ENCODE results near the gene NGFR.

Gene NGFR

DNA sequence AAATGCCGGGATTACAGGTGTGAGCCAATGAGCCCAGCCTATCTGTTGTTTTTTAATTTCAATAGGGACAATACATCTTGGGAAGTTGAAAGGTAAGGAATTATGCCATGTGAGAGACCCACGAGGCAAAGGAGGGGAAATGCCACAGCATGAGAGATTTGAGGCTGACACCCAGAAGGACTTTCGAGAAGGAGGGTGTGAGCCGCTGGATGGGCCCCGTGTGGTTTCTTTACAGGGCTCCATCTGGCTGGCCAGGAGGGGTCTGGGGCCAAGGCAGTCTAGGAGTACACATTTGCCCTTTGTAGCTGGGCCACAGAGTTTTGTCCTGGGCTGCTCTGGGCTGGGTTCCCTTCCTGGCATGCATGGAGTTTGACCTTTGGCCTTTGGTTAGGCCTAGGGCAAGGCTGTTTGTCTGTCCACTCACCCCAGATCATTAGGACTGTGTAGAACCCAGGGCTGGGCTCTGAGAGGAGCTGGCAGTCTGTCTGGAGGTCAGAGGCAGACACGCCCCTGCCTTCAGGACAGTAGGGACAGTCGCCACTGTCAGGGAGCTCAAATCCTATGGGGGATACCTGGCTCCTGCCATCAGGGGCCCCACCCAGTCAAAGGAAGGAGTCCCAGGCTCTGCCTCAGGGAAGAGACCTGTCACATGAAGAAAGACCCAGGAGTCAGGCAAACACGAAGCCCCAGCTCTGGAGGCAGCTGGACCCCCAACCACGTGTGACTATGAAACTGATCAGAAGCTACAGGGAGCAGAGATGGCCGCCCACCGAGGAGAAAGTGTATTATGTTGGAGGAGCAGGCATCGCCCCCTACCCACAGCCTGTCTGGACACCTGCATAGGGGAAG is 56.4 kb downstream of the NGFR start:
- Histone ChIP-seq H3K4me3 (ENCODE audit: low read depth, low read length) (no peak overlapping the region), H3K36me3 (replicated peaks) (no peaks in the 10 kb centered on the region), H3K27me3 (replicated peaks) (peaks cover 9% of the 10 kb centered on the region), H3K27ac (no peak overlapping the region)
- TF ChIP-seq CTCF (IDR thresholded peaks at IDR 0.05; ENCODE audit: low read depth, low read length, missing control alignments), result no peak
- in situ Hi-C loops (cut with HindIII; ENCODE audit: low pct_ligation_motif_present, low sequenced_read_pairs), result no loop called here
- DNase-seq, result no peak

GRCh38 chr17:49552070-49552751 is 57.1 kb downstream of the NGFR start:
- TF ChIP-seq CTCF (IDR thresholded peaks at IDR 0.05; ENCODE audit: low read depth, low read length, missing control alignments), result no peak
- Histone ChIP-seq H3K27me3 (replicated peaks) (peaks cover 9% of the 10 kb centered on the region), H3K27ac (no peak overlapping the region), H3K4me3 (ENCODE audit: low read depth, low read length) (no peak overlapping the region), H3K36me3 (replicated peaks) (no peaks in the 10 kb centered on the region)
- in situ Hi-C loops (cut with HindIII; ENCODE audit: low pct_ligation_motif_present, low sequenced_read_pairs), result no loop called here
- no peak for DNase-seq

GRCh38 chr17:49553676-49554335 is 58.7 kb downstream of the NGFR start:
- H3K27ac ChIP-seq, result no peak overlapping the region
- DNase-seq, result no peak
- in situ Hi-C loops (cut with HindIII; ENCODE audit: low pct_ligation_motif_present, low sequenced_read_pairs), result no loop called here
- no peaks in the 10 kb centered on the region for H3K27me3 ChIP-seq (replicated peaks)
- H3K4me3 ChIP-seq (ENCODE audit: low read depth, low read length), result no peak overlapping the region
- no peaks in the 10 kb centered on the region for H3K36me3 ChIP-seq (replicated peaks)
- no peak for TF ChIP-seq CTCF (IDR thresholded peaks at IDR 0.05; ENCODE audit: low read depth, low read length, missing control alignments)

- in situ Hi-C loops (cut with HindIII; ENCODE audit: low pct_ligation_motif_present, low sequenced_read_pairs), result no loop called here
- Histone ChIP-seq H3K4me3 (ENCODE audit: low read depth, low read length) (no peak overlapping the region), H3K27ac (no peak overlapping the region), H3K27me3 (replicated peaks) (no peaks in the 10 kb centered on the region), H3K36me3 (replicated peaks) (no peaks in the 10 kb centered on the region)
- no peak for TF ChIP-seq CTCF (IDR thresholded peaks at IDR 0.05; ENCODE audit: low read depth, low read length, missing control alignments)
- no peak for DNase-seq
Measured at GRCh38 chr17:49554694-49555494, 59.8 kb downstream of the NGFR start.

GRCh38 chr17:49555495-49556222 is 60.6 kb downstream of the NGFR start:
- no peak overlapping the region for H3K4me3 ChIP-seq (ENCODE audit: low read depth, low read length)
- in situ Hi-C loops (cut with HindIII; ENCODE audit: low pct_ligation_motif_present, low sequenced_read_pairs), result no loop called here

More at GRCh38 chr17:49555495-49556222, 60.6 kb downstream of the NGFR start:
- Histone ChIP-seq H3K27me3 (replicated peaks) (no peaks in the 10 kb centered on the region), H3K27ac (no peak overlapping the region), H3K36me3 (replicated peaks) (no peaks in the 10 kb centered on the region)
- no peak for DNase-seq
- no peak for TF ChIP-seq CTCF (IDR thresholded peaks at IDR 0.05; ENCODE audit: low read depth, low read length, missing control alignments)

Data from brain microvascular endothelial cell (primary cell).